ENCODE data around the gene GPC5.

GPC5 gene

GRCh38 chr13:92172191-92172590, 773.8 kb downstream of the GPC5 start:
- DNase-seq (ENCODE audit: low read depth), result no peak

DNA sequence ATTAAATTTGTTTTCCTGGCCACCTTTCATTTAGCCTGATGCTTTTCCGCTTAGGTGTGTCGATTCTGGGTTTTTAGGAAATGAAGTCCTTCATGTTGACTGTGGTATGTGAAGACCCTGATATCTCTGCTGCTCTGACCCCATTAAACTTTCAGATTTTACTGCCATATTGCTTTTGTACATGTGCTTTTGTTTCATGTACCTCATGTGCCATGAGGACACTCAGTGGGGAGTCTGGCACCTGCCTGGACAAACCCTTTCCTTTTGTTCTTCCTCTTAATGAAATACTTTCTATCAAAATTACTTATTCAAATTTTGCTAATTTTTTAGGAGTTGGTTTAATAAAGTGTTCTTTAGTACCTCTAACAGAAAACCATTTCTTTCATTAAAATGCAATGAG, 774.8 kb downstream of the GPC5 start:
- DNase-seq (ENCODE audit: low read depth), result no peak

GRCh38 chr13:92175330-92175729, 776.9 kb downstream of the GPC5 start:
- peak; percentile 63 for DNase-seq (ENCODE audit: low read depth)

DNA sequence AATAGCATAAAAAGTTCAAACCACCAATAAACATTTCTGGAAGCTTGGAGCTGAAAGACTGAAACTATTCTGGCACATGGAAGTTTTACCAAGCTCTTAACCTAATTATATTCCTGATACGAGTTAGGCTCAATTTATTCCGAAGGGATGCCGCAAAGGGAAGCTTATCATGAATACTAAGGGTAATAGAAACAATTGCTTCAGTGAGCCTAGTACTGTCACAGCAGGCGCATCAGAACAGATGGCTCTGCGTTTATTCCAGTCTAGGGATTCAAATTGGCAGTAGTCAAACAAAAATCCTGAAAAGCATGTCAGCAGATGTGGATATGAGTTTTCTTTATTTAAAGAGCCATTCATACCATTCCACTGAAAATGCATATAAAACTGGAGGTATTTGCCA, 779.5 kb downstream of the GPC5 start:
- DNase-seq (ENCODE audit: low read depth), result no peak

DNA sequence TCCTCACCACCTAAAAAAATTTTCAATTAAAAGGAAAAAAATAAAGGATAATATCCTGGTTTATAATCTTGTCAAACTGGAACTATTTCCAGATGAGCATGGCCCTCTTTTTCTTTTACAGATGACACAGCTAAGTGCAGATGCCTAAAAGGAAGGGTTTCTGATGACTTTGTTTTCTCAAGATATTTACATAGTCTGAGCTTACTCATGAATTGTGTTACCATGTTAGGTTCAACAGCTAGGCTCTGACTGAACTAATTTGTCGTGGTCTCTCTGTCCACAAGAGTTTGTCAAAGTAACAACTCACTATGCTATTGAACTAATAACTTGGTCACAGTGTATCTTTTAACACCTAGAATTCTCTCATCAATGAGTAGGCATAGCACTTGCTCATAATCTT, 780.8 kb downstream of the GPC5 start:
- no peak for DNase-seq (ENCODE audit: low read depth)

DNA sequence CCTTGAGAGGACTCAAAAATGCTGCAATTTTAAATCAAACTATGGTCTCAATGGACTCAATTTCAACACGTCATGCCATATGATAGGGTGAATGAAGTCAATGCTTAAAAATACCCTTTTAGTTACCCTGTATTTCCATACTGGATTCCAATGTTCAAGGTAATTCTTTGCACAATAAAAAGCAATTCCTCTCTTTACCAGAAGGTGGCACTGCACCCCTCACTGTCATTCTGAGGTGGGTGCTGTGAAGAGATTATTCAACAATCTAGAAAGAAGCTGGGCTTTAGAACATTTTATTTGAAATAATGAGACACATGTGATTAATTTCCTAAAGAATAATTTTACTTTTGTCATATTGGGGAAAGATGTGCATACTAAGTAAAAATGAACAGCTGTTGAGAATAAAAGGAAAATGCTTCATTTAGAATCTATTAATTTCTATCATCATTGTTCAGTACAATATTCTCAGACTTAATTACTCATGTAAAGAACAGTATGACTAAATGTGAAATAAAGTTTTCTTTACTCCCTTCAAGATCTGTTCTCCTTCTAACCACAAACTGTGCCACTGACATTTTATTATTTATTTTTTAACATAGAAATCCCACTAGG, 789.1 kb downstream of the GPC5 start:
- peak; percentile 34 for DNase-seq (ENCODE audit: low read depth)

- no peak for DNase-seq (ENCODE audit: low read depth)
Observed at GRCh38 chr13:92188574-92188973, 790.2 kb downstream of the GPC5 start.

DNA sequence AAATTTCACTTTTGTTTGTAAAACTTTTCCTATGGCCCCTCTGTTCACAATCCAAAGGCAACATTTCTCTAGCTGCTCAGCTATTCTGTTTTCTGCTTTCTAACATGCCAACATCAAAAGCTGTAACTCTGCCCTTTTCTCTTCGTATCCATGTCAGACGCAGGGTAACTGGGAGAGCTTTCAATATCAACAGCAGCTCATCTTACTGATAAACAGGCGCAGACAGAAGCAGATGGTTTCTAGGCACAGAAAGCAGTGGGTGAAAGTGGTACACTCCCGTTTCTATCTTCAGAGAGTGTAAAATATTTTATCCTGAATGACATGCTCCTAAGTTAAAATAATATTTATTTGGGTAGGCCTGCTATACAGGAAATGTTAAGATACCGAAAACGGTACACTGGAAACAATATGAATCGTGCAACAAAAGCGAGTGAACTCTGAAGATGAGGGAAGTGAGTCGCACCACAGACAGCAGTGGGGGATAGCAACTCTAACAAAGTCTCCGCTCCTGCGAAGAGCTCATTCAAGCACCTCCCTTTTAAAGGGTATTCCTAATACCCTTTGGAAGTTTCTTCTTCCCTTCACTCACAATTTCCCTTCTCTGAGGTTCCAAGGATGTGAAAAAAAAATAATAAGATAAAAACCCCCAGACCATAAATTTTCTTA, 798.3 kb downstream of the GPC5 start:
- peak; percentile 18 for DNase-seq (ENCODE audit: low read depth)

- DNase-seq (ENCODE audit: low read depth), result peak; percentile 5
Observed at GRCh38 chr13:92197669-92198068, 799.2 kb downstream of the GPC5 start.

DNA sequence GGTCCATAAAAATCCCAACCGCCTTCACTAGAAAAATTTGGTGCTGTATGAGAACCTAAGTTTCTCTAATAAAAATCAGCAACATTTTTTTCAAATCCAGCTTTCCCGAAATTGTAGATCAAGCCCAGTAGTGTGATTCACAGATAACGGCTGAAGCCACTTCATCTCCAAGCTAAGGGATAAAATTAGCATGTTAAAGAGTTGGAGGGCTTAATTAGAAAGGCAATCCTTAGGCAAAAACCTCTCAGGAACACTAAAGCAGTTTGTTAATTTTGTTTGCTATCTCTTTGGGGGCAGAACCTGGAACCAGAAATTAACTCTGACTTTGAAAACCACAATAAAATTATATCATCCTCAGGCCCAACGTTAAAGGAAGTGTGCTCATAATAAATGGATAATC, 820.2 kb downstream of the GPC5 start:
- no peak for DNase-seq (ENCODE audit: low read depth)

GRCh38 chr13:92221916-92222315, 823.5 kb downstream of the GPC5 start:
- no peak for DNase-seq (ENCODE audit: low read depth)

GRCh38 chr13:92224052-92224821, 825.8 kb downstream of the GPC5 start:
- peak; percentile 94 for DNase-seq (ENCODE audit: low read depth)

GRCh38 chr13:92224825-92225224, 826.4 kb downstream of the GPC5 start:
- no peak for DNase-seq (ENCODE audit: low read depth)

DNA sequence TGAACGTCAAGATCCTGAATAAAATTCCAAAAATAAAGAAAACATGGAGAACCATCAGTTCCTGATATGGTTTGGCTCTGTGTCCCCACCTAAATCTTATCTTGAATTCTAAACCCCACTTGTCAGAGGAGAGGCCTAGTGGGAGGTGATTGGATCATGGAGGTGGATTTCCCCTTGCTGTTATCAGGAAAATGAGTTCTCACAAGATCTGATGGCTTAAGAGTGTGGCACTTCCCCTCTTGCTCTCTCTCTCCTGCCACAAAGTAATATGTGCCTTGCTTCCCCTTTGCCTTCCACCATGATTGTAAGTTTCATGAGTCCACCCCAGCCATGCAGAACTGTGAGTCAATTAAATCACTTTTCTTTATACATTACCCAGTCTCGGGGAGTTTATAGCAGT, 827.4 kb downstream of the GPC5 start:
- no peak for DNase-seq (ENCODE audit: low read depth)

GRCh38 chr13:92232871-92233270, 834.5 kb downstream of the GPC5 start:
- DNase-seq (ENCODE audit: low read depth), result no peak

DNA sequence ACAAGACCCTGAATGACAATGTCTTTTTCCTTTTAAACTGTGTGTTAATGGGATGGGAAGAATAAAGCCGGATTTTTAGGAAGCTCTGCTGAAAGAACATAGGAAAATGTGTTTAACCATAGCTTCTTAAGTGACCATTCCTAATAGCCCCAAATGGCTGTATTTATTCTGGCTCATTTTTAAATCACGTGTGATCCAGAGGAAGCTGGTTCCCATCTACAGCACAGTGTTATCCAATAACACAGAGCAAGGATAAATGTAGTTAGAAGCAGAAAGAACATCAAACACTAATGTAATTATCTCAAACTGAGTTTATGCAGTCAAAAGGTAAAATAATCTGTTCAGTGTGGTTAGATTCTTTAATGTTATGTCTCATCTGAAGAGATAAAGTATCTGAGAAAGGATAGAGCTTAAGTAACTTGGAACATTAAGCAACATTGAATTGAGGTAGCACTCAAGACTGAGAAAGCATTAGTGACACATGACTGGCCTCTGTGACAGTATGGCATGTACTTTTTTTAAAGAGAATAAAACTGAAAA, 853.3 kb downstream of the GPC5 start:
- DNase-seq (ENCODE audit: low read depth), result no peak

DNA sequence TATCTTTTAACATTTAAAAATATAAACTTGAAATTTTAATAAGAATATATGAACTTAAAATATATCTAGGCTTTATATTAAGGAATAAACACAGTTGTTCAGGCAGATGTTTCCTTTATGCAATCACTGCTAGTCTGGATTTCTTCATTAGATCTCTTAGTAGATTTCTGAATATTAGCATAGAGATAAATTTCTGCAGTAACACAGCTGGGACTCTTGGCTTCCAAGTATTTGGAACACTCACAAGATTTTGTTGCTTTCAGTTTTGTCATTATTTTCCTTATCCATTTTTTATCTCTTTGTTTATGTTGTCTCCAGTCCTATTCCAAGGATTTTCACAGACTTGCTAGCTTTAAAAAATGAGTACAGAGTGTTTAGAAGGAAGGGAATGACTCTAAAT, 857.1 kb downstream of the GPC5 start:
- no peak for DNase-seq (ENCODE audit: low read depth)

DNA sequence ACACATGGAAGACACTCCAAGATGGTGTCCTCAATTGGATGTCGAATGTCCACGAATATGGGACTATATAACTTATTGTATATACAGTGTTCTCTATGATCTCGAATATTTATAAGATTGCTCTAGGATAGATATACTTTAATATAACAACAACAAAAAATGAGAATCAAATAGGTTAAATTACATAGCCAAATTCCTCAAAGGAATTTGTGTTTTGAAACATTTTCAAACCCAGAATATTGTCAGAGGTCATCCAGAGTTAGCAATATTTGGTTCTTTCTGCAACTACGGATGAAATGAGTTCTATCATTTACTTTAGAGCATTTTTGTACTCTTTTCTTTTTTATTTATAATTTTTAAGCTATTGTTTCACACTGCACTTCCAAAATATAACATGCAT, 857.8 kb downstream of the GPC5 start:
- DNase-seq (ENCODE audit: low read depth), result no peak

- DNase-seq (ENCODE audit: low read depth), result no peak
Observed at GRCh38 chr13:92259046-92259445, 860.6 kb downstream of the GPC5 start.

GRCh38 chr13:92259523-92259922, 861.1 kb downstream of the GPC5 start:
- no peak for DNase-seq (ENCODE audit: low read depth)

DNA sequence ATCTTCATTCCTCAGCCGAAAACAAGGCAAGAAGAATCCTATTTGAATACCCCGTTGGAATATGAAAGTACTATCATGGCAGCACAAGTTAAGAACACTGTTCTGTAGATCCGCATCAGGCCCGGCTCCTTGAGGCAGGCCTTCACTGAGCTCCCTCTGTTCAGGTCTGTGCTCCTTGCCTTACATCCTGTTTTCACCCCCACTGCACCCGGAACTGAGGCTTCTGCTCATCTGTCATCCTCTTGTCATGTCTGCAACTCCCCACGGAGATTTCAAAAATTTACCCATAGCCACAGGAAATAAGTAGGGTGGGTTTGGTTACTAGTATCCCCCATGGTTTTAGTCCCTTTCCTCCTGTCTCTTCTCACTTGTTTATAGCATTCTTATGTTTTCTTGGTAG, 861.9 kb downstream of the GPC5 start:
- no peak for DNase-seq (ENCODE audit: low read depth)

DNA sequence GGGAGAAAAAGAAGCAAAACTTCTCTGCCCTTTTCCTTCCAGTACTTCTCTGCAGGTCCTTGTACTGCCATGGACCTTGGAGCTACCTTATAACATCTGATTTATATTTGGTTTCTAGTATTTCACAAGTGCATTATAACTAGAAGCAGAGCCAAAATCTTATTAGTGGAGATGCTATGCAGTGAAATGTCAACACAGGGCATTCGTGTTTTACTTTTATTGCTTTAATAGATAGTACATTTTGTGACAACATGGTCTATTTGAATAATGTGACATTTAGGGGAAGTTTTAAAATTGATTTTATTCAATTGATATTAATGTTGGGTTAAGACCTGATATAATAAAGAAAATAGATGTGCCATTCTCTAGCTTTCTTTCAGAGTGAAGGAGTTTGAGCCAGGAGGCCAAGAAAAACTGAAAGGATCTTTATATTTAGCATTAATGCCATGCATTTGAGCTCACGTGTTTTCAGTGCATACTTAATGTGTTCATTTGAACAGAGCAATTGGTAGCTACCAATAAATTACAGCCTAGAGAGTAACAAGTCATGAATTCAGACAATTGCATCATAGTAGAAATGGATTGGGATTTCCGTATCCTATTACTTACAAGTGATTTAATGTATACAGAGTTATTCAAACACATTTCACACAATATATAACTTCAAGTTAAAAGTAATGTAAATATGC, 863.8 kb downstream of the GPC5 start:
- DNase-seq (ENCODE audit: low read depth), result no peak

DNA sequence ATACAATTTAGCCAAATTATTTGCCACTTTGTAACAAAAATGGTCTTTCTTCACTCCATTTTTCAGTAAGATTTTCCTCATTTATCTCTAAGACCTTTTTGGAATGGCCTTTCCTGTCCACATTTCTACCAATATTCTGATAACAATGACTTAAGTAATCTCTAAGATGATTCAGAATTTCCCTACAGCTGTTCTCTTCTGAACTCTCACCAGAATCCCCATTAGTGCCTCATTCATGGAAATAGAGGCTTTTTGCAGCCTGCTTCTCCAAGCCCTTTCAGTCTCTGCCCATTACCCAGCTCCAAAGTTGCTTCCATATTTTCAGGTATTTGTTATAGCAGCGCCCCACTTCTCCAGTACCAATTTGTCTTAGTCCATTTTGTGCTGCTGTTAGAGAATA, 867.0 kb downstream of the GPC5 start:
- DNase-seq (ENCODE audit: low read depth), result peak; percentile 7
